HG02973 (cell line): ENCODE data around the gene FAM3D.
"Not testable (repeated sequence)": the region's sequence is repeated elsewhere in the genome, so short reads cannot be mapped to it uniquely, and the experiment has no call there.

Experiments used
- ATAC-seq: cut with Tn5 transposase; IDR thresholded peaks from one replicate; pipeline ENCODE4 v1.9.1; 2021; ENCODE audit warnings: moderate library complexity; ENCODE audit not compliant: unreplicated experiment

FAM3D gene

DNA sequence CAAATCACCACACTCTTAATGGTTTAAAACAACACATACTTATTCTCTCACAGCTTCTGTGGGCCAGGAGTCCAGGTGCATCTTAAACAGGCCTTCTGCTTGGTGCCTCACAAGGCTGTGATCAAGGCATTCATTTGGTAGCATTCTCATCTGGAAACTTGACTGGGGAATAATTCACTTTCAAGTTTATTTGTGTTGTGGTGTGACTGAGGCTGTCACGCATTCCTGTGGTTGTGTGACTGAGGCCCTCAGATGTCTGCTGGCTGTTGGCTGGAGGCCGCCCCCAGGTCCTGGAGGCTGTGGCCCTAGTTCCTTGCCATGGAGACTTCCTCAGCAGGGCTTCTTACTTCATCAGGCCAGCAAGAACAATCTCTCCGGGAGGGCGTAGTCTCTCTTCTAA lies 16.9 kb upstream of the FAM3D start:
- ATAC-seq = peak; percentile 61

DNA sequence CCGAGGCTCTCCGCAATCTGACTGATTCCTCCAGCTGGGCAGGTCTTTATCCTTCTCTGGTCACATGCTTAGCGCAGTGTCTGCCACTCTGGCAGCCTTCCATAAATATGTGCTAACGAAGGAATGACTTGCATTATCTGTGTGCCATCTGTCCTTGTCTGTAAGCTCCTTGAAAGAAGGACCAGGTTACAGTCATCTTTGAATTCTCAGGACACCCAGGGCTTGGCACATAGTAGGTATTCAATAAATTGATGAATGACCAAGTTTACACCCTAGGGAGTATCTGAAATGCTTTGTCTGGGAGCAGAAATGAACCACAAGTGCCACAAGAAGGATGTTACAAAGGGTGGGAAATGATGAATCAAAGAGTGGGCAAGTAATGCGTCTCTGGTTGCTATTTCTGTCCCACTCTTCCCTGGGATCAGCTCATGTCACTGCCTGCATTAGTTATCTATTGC lies 16.5 kb upstream of the FAM3D start:
- ATAC-seq = peak; percentile 17

DNA sequence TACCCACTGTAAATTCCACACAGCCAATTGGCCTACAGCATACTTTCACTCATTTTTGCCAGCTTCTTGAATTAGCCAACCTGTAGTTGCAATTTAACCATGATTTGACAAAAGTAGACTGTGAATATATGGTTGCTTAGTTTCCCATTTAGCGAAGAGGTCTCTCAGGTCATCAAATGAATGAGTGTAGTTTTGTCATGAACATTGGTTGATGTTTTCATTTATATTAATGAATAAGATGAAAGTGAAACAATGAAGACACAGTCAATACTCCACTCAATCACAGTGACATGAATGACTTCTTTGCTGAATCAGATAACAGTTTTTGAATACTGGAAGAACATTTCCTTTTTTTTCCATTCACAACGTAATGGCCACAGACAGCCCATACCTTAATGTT lies 15.3 kb upstream of the FAM3D start:
- no peak for ATAC-seq

DNA sequence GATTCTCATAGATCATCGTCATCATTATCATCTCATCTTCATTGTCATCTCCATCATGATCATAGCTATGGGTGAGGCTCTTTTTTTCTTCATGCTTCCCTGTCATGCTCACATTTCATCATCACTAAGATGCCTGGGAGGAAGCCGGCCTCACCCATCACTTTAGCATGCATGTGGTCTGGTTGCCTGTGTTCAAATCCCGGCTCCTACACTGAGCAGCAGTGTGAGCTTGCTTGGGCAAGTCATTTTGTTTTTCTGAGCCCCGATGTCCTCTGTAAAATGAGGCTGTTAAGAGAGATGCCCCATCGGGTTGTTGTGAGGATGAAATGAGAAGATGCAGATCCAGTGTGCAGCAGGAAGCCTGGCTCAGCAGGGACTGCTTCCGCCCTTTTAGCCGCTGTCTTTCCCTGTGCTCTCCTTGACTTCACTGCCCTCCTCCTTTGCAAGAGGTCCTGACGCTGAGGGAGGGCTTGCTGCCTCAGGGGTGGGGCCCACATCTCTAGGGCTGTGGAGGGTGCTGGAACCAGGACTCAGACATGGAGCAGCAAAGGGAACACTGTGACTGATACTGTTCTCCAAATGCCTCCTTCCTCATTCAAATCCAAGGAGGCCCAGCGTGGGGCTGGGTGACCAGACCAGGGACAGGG lies 14.4 kb upstream of the FAM3D start:
- ATAC-seq = no peak

DNA sequence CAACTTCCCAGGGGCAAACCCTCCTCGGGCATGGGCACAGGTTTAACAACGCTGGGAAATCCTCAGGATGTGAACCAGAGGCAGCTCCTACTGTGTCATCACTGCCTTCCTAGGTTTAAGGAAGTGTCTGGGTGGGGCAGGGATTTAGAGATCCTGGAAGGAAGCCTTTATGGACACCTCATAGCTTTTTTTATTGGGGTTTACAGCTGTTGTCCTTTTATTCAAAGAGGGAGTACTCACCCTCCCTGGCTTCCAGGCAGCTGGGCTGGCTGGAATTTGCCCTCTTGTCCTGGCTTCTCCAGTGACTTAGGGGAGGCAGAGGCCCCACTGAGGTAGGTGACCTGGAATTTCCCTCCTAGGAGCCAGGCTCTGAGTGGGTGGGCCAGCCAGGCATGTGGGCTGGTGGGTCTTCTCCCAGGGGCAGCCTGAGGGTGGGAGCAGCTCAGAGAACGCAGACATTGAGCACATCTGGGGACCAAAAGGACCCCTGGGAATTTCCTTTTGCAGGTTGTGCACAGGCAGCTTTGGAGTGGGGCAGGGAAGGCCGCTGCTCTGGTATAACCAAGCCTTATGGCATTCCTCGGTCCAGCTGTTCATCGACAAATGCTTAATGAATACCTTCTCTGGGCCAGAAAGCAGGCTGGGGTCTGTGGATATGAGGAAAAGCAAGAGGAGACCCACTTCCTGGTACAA lies 13.5 kb upstream of the FAM3D start:
- ATAC-seq = no peak

DNA sequence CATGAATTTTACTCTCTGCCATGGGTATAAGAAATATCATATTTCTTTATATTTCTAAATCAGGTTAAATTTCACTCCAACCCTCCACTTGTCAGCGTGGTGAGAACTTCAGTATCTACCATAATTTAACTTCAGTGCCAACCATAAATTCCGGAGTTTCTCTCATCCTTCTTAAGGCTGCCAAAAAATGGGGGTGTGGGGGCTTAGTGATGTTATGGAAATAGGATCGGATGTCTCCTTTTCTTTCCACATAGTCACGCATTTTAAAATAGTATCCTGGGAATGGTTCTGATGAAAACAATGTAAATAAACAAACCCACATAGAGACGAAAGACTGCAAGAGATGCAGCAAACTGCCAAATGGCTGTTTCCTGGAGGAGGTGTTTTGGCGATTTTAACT lies 12.9 kb upstream of the FAM3D start:
- no peak for ATAC-seq

DNA sequence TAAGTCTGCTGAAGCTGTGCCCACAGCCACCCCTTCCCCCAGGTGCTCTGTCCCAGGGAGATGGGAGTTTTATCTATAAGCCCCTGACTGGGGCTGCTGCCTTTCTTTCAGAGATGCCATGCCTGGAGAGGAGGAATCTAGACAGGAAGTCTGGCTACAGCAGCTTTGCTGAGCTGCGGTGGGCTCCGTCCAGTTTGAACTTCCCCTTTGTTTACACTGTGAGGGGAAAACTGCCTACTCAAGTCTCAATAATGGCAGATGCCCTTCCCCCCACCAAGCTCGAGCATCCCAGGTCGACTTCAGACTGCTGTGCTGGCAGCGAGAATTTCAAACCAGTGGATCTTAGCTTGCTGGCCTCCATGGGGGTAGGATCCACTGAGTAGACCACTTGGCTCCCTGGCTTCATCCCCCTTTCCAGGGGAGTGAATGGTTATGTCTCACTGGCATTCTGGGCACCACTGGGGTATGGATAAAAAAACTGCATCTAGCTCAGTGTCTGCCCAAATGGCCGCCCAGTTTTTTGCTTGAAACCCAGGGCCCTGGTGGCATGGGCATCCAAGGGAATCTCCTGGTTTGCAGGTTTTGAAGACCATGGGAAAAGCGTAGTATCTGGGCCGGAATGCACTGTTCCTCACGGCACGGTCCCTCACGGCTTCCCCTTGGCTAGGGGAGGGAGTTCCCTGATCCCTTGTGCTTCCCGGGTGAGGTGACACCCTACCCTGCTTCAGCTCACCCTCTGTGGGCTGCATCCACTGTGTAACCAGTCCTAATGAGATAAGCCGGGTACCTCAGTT lies 11.8 kb upstream of the FAM3D start:
- not testable (repeated sequence) for ATAC-seq

DNA sequence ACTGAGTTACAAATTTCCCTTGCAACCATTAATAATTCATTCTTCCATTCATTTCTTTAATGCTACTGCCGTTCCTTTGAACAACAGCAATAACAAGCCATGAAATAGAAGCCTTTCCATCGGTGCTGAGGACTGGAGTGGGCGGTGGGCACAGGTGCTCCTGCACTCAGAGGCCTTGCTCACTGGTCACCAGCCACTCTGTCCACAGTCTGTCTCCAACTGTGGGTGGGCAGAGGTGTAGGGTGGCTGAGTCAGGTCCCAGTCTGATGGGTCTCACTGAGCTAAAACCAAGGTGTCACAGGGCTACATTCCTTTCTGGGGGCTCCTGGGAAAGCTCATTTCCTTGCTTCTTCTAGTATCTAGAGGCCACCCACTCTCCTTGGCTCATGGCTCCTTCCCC lies 6.3 kb upstream of the FAM3D start:
- ATAC-seq = no peak

GRCh38 chr3:58672451-58672850 lies 5.9 kb upstream of the FAM3D start:
- no peak for ATAC-seq

DNA sequence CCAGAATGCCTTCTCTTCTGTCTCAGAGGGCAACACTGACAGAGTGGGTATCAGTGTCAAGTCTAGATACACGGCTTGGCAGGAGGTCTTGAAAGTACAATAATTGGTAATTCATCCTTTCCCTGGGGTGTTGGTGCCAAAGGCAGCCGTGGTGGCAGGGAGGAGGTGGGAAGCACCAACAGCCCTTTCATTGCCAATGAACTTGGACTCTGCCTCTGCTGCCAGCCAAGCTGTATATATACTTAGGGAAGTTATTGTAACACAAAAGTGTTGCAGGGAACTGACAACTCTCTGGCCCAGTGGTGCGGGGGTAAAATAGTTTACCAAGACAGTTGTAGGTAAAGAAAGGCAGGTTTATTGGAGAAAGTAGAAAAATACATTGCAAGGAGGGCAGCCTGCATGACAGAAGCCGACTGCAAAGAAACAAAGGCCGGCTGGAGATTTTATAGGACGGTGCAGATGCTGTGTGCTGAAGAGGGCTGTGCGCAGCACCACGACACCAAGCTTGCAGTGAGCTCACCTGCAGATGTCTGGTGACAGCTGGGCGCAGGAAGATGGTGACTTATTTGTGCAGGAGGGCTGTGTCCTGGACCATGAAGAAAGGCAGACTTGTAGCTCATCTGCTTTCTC lies 4.0 kb upstream of the FAM3D start:
- no peak for ATAC-seq

DNA sequence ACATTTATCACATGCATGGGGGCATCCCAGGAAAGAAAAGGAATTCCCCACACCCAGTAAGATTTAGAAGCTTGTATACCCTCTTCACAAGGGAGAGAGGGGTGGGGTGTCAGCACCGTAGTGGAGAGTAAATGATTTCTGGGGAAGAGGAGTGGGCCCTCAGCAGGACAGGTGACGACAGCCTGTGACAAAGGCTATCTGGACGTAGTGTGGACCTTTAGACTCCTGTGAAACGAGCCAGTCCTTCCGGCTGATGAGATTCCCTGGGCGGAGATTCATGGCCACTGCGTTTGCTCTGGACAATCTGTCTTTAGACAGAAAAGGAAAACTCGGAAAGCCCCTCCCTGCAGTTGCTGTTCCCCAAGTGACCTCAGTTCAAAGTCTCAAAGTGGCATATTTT lies 1.7 kb upstream of the FAM3D start:
- ATAC-seq = no peak

DNA sequence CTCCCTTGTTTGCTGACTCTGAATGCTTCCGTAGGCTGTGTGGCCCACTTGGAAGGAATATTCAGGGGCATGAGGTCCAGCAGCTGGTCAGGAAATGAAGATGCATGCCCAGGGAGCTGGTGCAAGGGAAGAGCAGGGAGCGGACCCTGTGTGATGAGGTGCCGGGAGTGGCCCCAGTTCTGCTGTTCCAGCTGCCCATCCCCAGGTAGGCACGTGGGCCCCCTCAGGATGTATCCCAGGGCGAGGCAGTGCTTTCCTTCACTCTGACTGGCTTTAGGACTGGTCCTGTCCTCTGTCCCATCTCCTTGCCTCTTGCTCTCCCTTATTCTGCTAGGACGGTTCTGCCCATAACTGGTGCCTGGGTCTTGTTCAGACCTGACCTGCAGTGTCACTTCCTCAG lies 1.1 kb upstream of the FAM3D start:
- no peak for ATAC-seq

DNA sequence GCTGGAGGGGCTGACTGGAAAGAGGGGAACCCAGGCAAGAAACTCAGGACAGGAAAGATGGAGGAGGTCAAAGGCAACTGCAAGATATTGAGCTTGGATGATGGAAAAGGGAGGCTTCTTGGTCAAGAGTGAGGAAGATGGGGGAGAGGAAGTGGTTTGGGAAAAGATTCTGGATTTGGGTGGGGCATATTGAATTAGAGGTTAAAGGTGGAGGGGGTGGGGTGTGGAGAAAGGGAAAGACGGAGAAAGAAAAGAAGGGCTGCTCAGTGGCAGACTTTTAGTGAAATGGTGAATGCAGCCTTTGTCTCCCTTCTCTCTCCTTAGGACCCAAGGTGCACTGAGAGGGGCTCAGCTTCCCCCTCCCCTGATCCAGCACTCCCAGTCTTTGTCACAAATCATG lies 655 bp upstream of the FAM3D start:
- no peak for ATAC-seq

DNA sequence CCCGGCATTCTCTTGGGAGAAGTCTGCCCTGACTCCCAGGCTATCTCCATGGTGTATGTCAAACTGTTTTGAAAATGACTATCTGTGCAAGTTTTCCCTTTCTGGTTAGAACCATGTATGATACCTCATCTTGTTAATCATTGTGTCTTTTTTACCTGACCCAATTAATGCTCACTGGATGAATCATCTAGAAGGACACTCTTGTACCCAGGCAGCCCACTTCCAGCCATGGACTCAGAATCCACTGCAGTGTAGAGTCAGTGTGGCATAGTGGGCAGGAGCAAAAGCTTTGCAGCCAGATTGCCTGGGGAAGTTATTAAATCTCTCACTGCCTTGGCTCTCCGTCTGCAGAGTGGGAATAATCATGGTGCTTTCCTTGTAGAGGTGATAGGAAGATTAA lies 1.2 kb downstream of the FAM3D start:
- no peak for ATAC-seq

GRCh38 chr3:58664611-58665010 lies 2.0 kb downstream of the FAM3D start:
- no peak for ATAC-seq

DNA sequence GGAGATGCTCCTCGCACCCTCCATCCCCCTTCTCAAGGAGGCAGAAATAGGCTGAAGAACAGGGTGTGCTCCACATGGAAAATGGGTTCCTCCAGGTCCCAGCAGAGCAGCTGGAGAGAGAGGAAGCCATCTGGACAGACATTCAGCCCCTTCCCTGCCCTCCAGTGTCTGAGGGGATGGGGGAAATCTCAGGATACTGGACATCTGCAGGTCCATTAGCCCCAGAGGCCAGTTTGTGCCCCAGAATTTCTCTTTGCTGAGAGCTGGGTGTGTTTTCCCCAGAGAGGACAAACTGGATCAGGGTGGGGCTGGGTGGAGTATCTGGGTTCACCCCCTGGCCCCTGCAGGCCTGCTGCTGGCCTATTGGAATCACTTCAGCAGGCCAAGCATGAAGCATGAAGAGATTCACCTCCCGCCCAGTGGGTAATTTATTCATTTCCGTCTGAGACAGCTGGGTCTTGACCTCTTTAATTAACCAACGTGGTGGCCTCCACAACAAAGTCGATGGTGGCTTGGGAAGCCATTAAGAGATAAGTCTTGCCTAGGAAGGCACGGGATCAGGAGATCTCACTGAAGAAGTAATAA lies 4.6 kb downstream of the FAM3D start:
- ATAC-seq = no peak

- no peak for ATAC-seq
Measured at GRCh38 chr3:58660998-58661397, 5.6 kb downstream of the FAM3D start.

DNA sequence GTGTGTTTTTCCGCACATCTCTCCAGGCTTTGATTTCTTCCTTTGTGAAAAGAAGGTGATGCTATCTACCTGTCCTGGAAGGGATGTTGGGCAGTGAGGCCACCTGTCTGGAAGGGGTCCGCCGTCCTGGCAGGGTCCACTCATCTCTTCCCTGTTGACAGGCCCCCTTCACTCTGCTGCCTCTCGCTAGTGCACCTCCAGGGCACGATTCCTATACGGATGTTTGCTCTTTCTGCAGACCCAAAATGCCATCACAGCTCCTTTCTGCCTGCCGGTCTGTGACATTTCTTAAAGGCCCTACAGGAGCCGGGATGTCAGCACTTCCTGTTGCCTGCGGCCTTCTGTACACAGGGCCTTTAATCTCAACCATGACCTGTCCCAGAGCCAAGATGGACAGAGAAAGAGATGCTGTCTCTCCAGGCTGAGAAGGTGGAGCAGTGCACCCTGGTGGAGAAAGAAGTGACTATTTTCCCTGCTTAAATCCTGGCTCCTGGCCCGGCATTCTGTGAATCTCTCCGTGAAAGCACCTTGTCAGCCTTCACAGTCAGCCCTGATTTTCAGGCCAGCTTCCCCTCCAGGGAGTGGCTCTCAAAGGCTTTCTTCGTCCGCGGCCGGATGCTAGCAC lies 7.4 kb downstream of the FAM3D start:
- ATAC-seq = no peak

GRCh38 chr3:58658508-58658907 lies 8.1 kb downstream of the FAM3D start:
- ATAC-seq = no peak

- ATAC-seq = no peak
Measured at GRCh38 chr3:58657571-58658141, 8.9 kb downstream of the FAM3D start.
